HepG2 (cell line): ENCODE data around the gene UBE2C. TPM values are rescaled to one million over a fixed set of nuclear protein-coding genes. Genes with fewer than 3 reads are reported as not detected.

Source experiments
- CERS6 ChIP-seq: sonication (generic); formaldehyde crosslinking; IDR thresholded peaks from 2 replicates; pipeline ENCODE4 v1.5.0; 2020; ENCODE audit warnings: missing genetic modification reagents
- ERF ChIP-seq: IDR thresholded peaks from 2 replicates; pipeline ENCODE4 v1.6.1; 2018; ENCODE audit warnings: missing biosample characterization, missing genetic modification reagents
- HNF1B ChIP-seq: sonication (generic); formaldehyde crosslinking; IDR thresholded peaks from 2 replicates; pipeline ENCODE4 v1.5.1; 2020; ENCODE audit warnings: mild to moderate bottlenecking, moderate library complexity, missing genetic modification reagents
- HNRNPH1 ChIP-seq: fragments of 200-400 bp; formaldehyde crosslinking; optimal IDR thresholded peaks from 2 replicates; pipeline ENCODE3; 2017; ENCODE audit warnings: mild to moderate bottlenecking, low read depth, low read length
- HNRNPL ChIP-seq: fragments of 200-400 bp; formaldehyde crosslinking; IDR thresholded peaks from 2 replicates; pipeline ENCODE4 v1.6.1; 2017; ENCODE audit warnings: mild to moderate bottlenecking, low read depth, low read length
- IRF2 ChIP-seq: IDR thresholded peaks from 2 replicates; pipeline ENCODE4 v1.6.1; 2018; ENCODE audit warnings: missing genetic modification reagents, missing compliant biosample characterization
- IRF9 ChIP-seq: sonication (generic); formaldehyde crosslinking; IDR thresholded peaks from 2 replicates; pipeline ENCODE4 v1.8.0; 2022; ENCODE audit warnings: missing genetic modification reagents, mild to moderate bottlenecking, borderline replicate concordance
- KDM5B ChIP-seq: sonication (generic); formaldehyde crosslinking; IDR thresholded peaks from 2 replicates; pipeline ENCODE4 v1.4.0; 2020; ENCODE audit warnings: missing genetic modification reagents, mild to moderate bottlenecking, borderline replicate concordance
- KMT2A ChIP-seq: sonication (generic); formaldehyde crosslinking; IDR thresholded peaks from 2 replicates; pipeline ENCODE4 v1.4.0; 2020; ENCODE audit warnings: missing genetic modification reagents
- MIER2 ChIP-seq: IDR thresholded peaks from 2 replicates; pipeline ENCODE4 v1.6.1; 2016; ENCODE audit warnings: missing biosample characterization, missing genetic modification reagents
- PHB2 ChIP-seq: fragments of 450-650 bp; IDR thresholded peaks from 2 replicates; pipeline ENCODE4 v1.6.1; 2018; ENCODE audit not compliant: partially characterized antibody
- TEF ChIP-seq: sonication (generic); formaldehyde crosslinking; IDR thresholded peaks from 2 replicates; pipeline ENCODE4 v1.5.0; 2020; ENCODE audit warnings: missing genetic modification reagents
- ZBED4 ChIP-seq: sonication (generic); formaldehyde crosslinking; IDR thresholded peaks from 2 replicates; pipeline ENCODE4 v1.4.0; 2020; ENCODE audit warnings: missing genetic modification reagents, borderline replicate concordance
- ZBTB3 ChIP-seq: sonication (generic); formaldehyde crosslinking; IDR thresholded peaks from 2 replicates; pipeline ENCODE4 v1.4.0; 2020; ENCODE audit warnings: low read depth, mild to moderate bottlenecking, moderate library complexity, missing genetic modification reagents, borderline replicate concordance
- ZFP82 ChIP-seq: sonication (generic); formaldehyde crosslinking; IDR thresholded peaks from 2 replicates; pipeline ENCODE4 v1.5.1; 2020; ENCODE audit warnings: mild to moderate bottlenecking, missing genetic modification reagents, borderline replicate concordance
- ZFY ChIP-seq: sonication (generic); formaldehyde crosslinking; IDR thresholded peaks from 2 replicates; pipeline ENCODE4 v1.4.0; 2020; ENCODE audit warnings: missing genetic modification reagents
- ZNF10 ChIP-seq: sonication (generic); formaldehyde crosslinking; IDR thresholded peaks from 2 replicates; pipeline ENCODE4 v1.4.0; 2020; ENCODE audit warnings: mild to moderate bottlenecking, low read depth, missing genetic modification reagents, borderline replicate concordance
- ZNF572 ChIP-seq: sonication (generic); formaldehyde crosslinking; IDR thresholded peaks from 2 replicates; pipeline ENCODE4 v1.5.1; 2020; ENCODE audit warnings: mild to moderate bottlenecking, missing genetic modification reagents
- ZNF644 ChIP-seq: IDR thresholded peaks from 2 replicates; pipeline ENCODE4 v1.6.1; 2016; ENCODE audit warnings: low read depth
- ZNF780A ChIP-seq: sonication (generic); formaldehyde crosslinking; IDR thresholded peaks from 2 replicates; pipeline ENCODE4 v1.8.0; 2022; ENCODE audit warnings: mild to moderate bottlenecking, missing genetic modification reagents, moderate library complexity
- ZNF879 ChIP-seq: sonication (generic); formaldehyde crosslinking; IDR thresholded peaks from 2 replicates; pipeline ENCODE4 v1.8.1; 2023; ENCODE audit warnings: missing genetic modification reagents
- polyA plus RNA-seq, 8 experiments: library from polyadenylated mRNA; depleted of rRNA in 3 of 8; stranded (reverse) in 7 of 8; unstranded in 1 of 8; fragments of >200 nt; fragmentation: Illumina TruSeq in 4 of 8; extraction: Trizol in 4 of 8; gene quantifications; 2 replicates each; pipeline versions ENCODE4 v1.2.1 to v1.2.3, GENCODE V29; 2011 to 2016; ENCODE audit warnings: low read depth in 4 of 8, missing spikeins in 1 of 8, mixed read lengths in 1 of 8; ENCODE audit not compliant: insufficient read depth in 1 of 8
- total RNA-seq, 5 experiments: library from RNA; depleted of rRNA; stranded (reverse); fragments of >200 nt; fragmentation: Illumina TruSeq; extraction: Trizol; gene quantifications; 2 replicates each; pipeline ENCODE4 v1.2.3, GENCODE V29; 2016; ENCODE audit warnings: low read depth in 1 of 5

UBE2C gene
- total and polyA plus RNA-seq, 2 of the 13 experiments (the other 11 are each of a cell fraction or from before 2014, with no cell fraction given) = 100 to 123 TPM

GRCh38 chr20:45823949-45824835 lies 11.7 kb downstream of the UBE2C start (continued):
- TF ChIP-seq ZBED4 = no peak
- TF ChIP-seq ZBTB3 (CRISPR knock-in tag) = no peak
- TF ChIP-seq HNRNPL = peak; percentile 70; the same call in 1 of the 2 replicates
- peak; percentile 63 for TF ChIP-seq IRF2 (CRISPR knock-in tag)
- peak; percentile 50; the same call in 1 of the 2 replicates for TF ChIP-seq HNF1B
- TF ChIP-seq ZNF10 = no peak
- TF ChIP-seq ZNF644 (CRISPR knock-in tag) = no peak
- peak; percentile 81; the same call in 1 of the 2 replicates for TF ChIP-seq KDM5B (CRISPR knock-in tag)
- TF ChIP-seq ERF (CRISPR knock-in tag) = peak; percentile 27; the same call in 1 of the 2 replicates
- no peak for TF ChIP-seq PHB2
- no peak for TF ChIP-seq ZNF780A
- peak; percentile 27; the same call in 1 of the 2 replicates for TF ChIP-seq ZFY (CRISPR knock-in tag)
- peak; percentile 33; the same call in 1 of the 2 replicates for TF ChIP-seq KMT2A (CRISPR knock-in tag)
- TF ChIP-seq ZNF879 (CRISPR knock-in tag) = no peak
- TF ChIP-seq HNRNPH1 = no peak
- TF ChIP-seq ZNF572 (CRISPR knock-in tag) = peak; percentile 95
- TF ChIP-seq IRF9 = 0 out of 2 replicates have a peak, but pooled peaks have one; percentile 78
- TF ChIP-seq MIER2 (CRISPR knock-in tag) = peak; percentile 35; the same call in 1 of the 2 replicates
- TF ChIP-seq CERS6 = no peak
- no peak for TF ChIP-seq TEF (CRISPR knock-in tag)
- no peak for TF ChIP-seq ZFP82 (CRISPR knock-in tag)
